GM10266 (cell line): ENCODE results near the gene TUBA1C.
A peak's percentile ranks its signal among the peaks of the same experiment; 100 is the strongest.

Experiments used
- DNase-seq: peaks from one replicate; pipeline ENCODE4 v3.0.0; 2012; ENCODE audit errors: extremely low spot score
- TF ChIP-seq, protein P1 (sequence below): IDR thresholded peaks from 2 replicates; pipeline ENCODE4 v1.5.1; 2012; ENCODE audit warnings: mild to moderate bottlenecking, low read depth; ENCODE audit not compliant: control insufficient read depth, insufficient read depth; ENCODE audit errors: missing control alignments

Gene TUBA1C

DNA sequence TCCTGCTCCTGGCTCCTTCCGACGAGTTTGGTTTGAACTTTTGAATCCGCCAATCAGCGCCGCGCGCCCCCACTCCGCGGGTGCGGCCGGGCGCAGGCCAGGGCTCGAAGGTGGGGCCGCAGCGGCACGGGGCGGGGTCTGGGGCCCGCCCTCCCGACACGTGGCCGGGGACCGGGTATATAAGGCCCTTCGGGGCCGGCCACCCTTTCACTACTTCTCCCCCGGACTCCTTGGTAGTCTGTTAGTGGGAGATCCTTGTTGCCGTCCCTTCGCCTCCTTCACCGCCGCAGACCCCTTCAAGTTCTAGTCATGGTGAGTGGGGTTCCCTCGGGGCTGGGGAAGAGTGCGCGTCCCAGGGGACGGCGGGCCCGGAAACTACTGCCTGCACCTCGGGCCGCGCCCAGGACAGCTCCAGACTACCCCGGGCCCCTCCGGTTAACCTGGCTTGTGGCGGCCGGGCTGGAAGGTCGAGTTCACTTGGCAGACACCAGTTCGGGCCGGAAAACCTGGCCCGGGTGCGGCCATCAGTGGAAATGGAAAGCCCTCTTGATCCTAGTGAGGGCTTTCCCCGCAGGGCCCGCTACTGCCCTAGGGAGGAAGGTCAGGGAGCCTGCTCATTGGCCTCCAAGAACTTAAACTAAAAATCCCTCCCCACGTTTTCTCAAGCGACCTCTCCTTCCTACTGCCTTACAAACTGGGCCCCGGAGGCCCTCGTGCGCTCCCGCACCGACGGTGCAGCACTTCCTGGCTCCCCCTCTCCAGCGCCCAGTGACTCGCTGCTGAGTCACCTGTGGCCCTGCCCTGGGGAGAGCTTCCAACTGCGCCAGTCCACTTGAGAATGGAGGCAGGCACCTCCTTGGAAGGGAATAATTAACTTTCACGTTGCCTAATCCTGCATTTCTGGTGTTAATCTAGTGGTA, at the start of gene TUBA1C:
TSS of gene TUBA1C (plus strand) at position 210 of the 920 bp plus-strand sequence. CDS start at position 310, 100 bp downstream.
- DNase-seq, result peak; percentile 99
- TF ChIP-seq, protein P1, sequence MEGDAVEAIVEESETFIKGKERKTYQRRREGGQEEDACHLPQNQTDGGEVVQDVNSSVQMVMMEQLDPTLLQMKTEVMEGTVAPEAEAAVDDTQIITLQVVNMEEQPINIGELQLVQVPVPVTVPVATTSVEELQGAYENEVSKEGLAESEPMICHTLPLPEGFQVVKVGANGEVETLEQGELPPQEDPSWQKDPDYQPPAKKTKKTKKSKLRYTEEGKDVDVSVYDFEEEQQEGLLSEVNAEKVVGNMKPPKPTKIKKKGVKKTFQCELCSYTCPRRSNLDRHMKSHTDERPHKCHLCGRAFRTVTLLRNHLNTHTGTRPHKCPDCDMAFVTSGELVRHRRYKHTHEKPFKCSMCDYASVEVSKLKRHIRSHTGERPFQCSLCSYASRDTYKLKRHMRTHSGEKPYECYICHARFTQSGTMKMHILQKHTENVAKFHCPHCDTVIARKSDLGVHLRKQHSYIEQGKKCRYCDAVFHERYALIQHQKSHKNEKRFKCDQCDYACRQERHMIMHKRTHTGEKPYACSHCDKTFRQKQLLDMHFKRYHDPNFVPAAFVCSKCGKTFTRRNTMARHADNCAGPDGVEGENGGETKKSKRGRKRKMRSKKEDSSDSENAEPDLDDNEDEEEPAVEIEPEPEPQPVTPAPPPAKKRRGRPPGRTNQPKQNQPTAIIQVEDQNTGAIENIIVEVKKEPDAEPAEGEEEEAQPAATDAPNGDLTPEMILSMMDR, result peak; percentile 5

DNA sequence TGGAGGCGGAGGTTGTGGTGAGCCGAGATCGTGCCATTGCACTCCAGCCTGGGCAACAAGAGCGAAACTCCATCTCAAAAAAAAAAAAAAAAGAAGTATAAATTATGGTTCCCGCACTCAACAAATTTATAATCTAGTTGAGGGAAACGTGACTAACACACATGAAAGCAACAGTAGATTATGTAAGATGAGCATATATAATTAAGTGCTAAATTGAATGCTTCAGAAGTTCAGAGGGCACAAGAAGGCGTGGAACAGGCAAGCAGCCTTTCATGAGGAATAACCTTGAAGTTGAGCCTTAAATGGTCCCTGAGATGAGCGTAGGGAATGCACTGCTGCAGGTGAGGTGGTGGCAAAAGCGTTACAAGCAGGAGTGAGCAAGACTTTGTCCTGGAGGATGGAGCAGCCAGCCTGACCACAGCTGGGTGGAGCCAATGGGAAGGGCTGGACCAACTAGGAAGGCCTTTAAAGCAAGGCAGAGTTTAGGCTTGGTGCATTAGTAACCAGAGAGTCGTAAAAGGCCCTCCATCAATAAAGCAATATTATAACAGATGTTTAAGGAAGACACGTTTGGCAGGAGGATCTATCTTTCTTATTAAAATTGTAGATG, 45.4 kb upstream of the TUBA1C start:
- DNase-seq, result no peak
- TF ChIP-seq, protein P1, result no peak

DNA sequence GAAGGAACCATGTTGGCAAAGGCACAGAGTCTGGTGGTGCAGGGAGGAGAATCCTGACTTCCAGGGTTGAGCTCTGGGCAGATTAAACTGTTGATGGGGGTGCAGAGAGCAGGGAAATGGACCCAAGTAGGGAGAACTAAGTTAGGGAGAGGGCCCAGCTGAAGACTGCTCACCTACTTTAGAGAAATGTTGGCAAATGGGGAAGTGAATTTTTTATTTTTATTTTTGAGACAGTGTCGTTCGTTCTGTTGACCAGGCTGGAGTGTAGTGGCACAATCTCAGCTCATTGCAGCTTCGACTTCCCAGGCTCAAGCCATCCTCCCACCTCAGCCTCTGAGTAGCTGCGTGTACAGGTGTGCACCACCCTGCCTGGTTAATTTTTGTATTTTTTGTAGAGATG, 43.9 kb upstream of the TUBA1C start:
- TF ChIP-seq, protein P1, result no peak
- DNase-seq, result no peak

DNA sequence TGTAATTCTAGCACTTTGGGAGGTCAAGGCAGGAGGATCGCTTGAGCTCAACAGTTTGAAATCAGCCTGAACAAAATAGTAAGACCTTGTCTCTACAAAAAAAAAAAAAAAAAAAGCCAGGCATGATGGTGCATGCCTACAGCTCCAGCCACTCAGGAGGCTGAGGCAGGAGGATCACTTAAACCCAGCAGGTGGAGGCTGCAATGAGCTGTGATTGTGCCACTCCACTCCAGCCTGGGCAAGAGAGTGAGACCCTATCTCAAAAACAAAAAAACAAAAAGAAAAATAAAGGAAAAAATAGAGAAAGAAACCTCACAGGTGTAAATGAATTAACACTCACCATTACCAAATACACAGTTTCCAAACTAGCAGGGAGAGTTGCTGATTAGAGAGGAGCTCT, 41.8 kb upstream of the TUBA1C start:
- TF ChIP-seq, protein P1, result no peak
- DNase-seq, result no peak

DNA sequence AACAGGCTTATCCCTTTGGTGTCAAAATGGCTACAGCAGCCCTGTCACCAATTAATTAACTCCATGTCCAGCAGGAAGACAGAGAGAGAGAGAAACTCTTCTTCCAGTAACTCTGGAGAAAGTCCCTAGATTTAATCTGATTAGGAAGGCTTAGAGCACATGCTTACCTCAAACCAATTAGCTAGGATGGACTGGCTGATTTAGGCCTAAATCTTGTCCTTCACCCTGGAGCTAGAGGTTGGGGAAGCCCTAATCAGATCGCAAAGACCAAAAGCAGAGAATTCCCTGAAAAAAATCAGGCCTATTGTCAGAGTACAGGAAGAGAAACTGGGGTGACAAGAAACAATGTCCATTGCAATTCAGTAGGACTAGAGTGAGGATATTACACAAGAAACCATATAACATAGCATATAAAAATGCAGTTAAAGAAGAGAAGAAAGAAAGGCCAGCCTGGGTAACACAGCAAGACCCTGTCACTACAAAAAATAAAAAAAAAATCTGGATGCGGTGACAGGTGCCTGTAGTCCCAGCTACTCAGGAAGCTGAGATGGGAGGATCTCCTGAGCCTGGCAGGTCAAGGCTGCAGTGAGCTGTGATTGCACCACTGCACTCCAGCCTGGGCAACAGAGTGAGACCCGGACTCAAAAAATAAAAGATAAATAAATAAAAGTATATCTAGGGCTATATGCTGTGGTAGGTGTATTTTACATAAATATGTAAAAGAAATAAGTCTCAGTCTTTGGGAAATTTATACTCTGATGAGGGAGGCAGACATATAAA, 41.1 kb upstream of the TUBA1C start:
- TF ChIP-seq, protein P1, result no peak
- no peak for DNase-seq

DNA sequence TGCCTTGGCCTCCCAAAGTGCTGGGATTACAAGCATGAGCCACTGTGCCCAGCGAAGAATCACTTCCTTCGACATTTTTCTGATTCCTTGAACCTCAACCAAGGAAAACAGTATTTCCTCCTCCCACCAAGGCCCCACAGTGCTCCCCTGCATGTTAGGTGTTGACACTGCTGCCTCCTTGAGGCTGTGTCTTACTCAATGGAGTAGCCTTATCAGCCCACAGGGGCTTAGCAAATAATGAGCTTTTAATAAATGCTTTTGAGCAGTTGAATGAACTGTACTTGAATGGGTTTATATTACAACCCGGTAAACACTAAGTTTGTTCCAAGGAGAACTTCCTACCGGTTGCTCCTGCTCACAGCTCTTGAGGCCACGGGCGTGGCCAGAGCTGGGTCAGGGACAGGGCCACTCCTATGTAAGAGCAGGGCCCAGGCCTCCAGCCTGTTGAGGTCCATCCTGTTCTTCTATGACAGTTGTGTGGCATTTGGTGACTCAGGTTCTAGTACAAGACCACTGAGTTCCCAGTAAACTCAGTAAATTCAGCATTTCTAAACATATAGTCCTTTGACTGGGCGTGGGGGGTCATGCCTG, 39.2 kb upstream of the TUBA1C start:
- DNase-seq, result no peak
- TF ChIP-seq, protein P1, result no peak
